Mucosa of rectum (tissue), 2 donors: ENCODE measurements around the gene ASIC1.

Source experiments
- H3K27ac ChIP-seq, 2 donors: one replicate each; pipeline ENCODE4 v1.7.0; 2013; ENCODE audit warnings: inconsistent platforms in 2 of 2, low read depth in 2 of 2, low read length in 2 of 2
- H3K27me3 ChIP-seq, 2 donors: one replicate each; pipeline ENCODE4 v1.7.0; 2013; ENCODE audit warnings: low read length in 2 of 2; ENCODE audit not compliant: control insufficient read depth in 2 of 2, insufficient read depth in 2 of 2
- H3K36me3 ChIP-seq, 2 donors: one replicate each; pipeline ENCODE4 v1.7.0; 2013; ENCODE audit warnings: low read length in 2 of 2; ENCODE audit not compliant: control insufficient read depth in 2 of 2, insufficient read depth in 2 of 2
- H3K4me1 ChIP-seq, 2 donors: one replicate each; pipeline ENCODE4 v1.7.0; 2013; ENCODE audit warnings: low read length in 2 of 2, mild to moderate bottlenecking in 1 of 2; ENCODE audit not compliant: control insufficient read depth in 2 of 2, insufficient read depth in 2 of 2
- H3K4me3 ChIP-seq, 2 donors: one replicate each; pipeline ENCODE4 v1.7.0; 2013; ENCODE audit warnings: low read length in 2 of 2
- H3K9ac ChIP-seq, 2 donors: one replicate each; pipeline ENCODE4 v1.7.0; 2013; ENCODE audit warnings: low read length in 2 of 2, low read depth in 1 of 2, mild to moderate bottlenecking in 1 of 2
- H3K9me3 ChIP-seq, 2 donors: one replicate each; pipeline ENCODE4 v1.7.0; 2013; ENCODE audit warnings: low read length in 2 of 2; ENCODE audit not compliant: control insufficient read depth in 2 of 2
- donor health status: healthy.
- donor health status: Normal muscosa, but diverticular disease.

ASIC1 gene

GRCh38 chr12:50070314-50071060, 13.1 kb downstream of the ASIC1 start:
- Histone ChIP-seq H3K27me3 (peaks cover 0 to 2% of the 10 kb centered on the region in 2 donors), H3K9me3 (no peaks in the 10 kb centered on the region), H3K27ac (no peak overlapping the region), H3K4me3 (peak overlapping the region in 1 of 2 donors; percentile 31), H3K36me3 (no peaks in the 10 kb centered on the region), H3K9ac (peak overlapping the region; percentile 33 to 52), H3K4me1 (peaks cover 9 to 11% of the 10 kb centered on the region in 2 donors)

DNA sequence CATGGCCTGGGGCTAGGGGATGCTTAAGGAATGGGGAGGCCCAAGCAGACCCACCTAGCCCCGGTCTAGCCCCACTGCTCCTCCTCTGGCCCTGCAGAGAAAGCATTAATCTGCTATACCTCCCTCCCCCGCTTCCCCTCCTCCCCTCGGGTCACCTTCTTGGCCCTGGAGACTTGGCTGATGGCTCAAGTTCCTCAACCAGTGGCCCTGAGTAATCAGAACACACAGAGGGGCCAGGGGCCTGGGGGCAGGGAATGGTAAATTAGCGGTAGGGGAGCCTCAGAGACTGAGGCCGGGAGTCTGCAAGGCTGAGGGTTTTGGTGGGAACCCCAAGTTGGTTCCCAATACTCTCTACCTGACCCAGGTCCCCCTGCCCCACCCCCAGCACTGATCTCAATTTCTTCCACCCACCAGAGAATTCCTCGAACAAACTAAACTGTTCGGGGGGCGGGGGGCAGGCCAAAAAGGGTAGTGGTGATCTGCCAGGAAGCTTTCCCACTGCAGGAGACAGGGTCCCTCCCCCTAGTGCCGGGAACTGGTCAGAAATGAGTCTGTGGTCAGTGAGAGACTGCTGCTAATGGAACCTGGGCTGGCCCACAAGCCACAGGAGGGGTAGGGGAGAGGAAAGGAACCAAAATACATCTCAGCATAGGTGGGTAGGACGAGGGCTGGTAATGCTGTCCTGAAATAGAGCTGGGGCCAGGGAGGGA, 15.0 kb downstream of the ASIC1 start:
- Histone ChIP-seq H3K9ac (no peak overlapping the region), H3K4me3 (no peak overlapping the region), H3K27ac (no peak overlapping the region), H3K4me1 (peaks cover 10 to 16% of the 10 kb centered on the region in 2 donors), H3K9me3 (no peaks in the 10 kb centered on the region), H3K27me3 (peaks cover 0 to 2% of the 10 kb centered on the region in 2 donors), H3K36me3 (no peaks in the 10 kb centered on the region)

- H3K36me3 ChIP-seq, result no peaks in the 10 kb centered on the region
- H3K27me3 ChIP-seq, result peaks cover 0 to 2% of the 10 kb centered on the region in 2 donors
- peaks cover 10 to 16% of the 10 kb centered on the region in 2 donors for H3K4me1 ChIP-seq
- H3K9ac ChIP-seq, result no peak overlapping the region
- H3K4me3 ChIP-seq, result no peak overlapping the region
- no peaks in the 10 kb centered on the region for H3K9me3 ChIP-seq
- no peak overlapping the region for H3K27ac ChIP-seq
Observed at GRCh38 chr12:50073206-50073605, 15.8 kb downstream of the ASIC1 start.

DNA sequence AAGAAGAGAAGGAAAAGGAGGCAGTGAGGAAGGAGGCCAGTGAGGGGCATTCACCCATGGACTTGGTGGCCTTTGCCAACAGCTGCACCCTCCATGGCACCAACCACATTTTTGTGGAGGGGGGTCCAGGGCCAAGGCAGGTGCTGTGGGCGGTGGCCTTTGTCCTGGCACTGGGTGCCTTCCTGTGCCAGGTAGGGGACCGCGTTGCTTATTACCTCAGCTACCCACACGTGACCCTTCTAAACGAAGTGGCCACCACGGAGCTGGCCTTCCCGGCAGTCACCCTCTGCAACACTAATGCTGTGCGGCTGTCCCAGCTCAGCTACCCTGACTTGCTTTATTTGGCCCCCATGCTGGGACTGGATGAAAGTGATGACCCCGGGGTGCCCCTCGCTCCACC, 16.3 kb downstream of the ASIC1 start:
- H3K9me3 ChIP-seq, result no peaks in the 10 kb centered on the region
- H3K27me3 ChIP-seq, result peaks cover 0 to 2% of the 10 kb centered on the region in 2 donors
- no peak overlapping the region for H3K4me3 ChIP-seq
- no peak overlapping the region for H3K9ac ChIP-seq
- H3K27ac ChIP-seq, result no peak overlapping the region
- no peaks in the 10 kb centered on the region for H3K36me3 ChIP-seq
- H3K4me1 ChIP-seq, result peaks cover 10 to 16% of the 10 kb centered on the region in 2 donors

- no peak overlapping the region for H3K27ac ChIP-seq
- peaks cover 9 to 14% of the 10 kb centered on the region in 2 donors for H3K4me1 ChIP-seq
- peaks cover 0 to 2% of the 10 kb centered on the region in 2 donors for H3K27me3 ChIP-seq
- H3K9me3 ChIP-seq, result no peaks in the 10 kb centered on the region
- peak overlapping the region; percentile 7 to 23 for H3K4me3 ChIP-seq
- no peaks in the 10 kb centered on the region for H3K36me3 ChIP-seq
- H3K9ac ChIP-seq, result peak overlapping the region; percentile 1 to 9
Observed at GRCh38 chr12:50074936-50075807, 17.8 kb downstream of the ASIC1 start.

- Histone ChIP-seq H3K27ac (no peak overlapping the region), H3K27me3 (no peaks in the 10 kb centered on the region), H3K9ac (no peak overlapping the region), H3K36me3 (no peaks in the 10 kb centered on the region), H3K9me3 (no peaks in the 10 kb centered on the region), H3K4me3 (peak overlapping the region in 1 of 2 donors; percentile 23), H3K4me1 (peaks cover 4 to 8% of the 10 kb centered on the region in 2 donors)
Observed at GRCh38 chr12:50075808-50076170, 18.4 kb downstream of the ASIC1 start.

- Histone ChIP-seq H3K4me3 (no peak overlapping the region), H3K27me3 (no peaks in the 10 kb centered on the region), H3K27ac (no peak overlapping the region), H3K36me3 (no peaks in the 10 kb centered on the region), H3K4me1 (peaks cover 8 to 11% of the 10 kb centered on the region in 2 donors), H3K9me3 (no peaks in the 10 kb centered on the region), H3K9ac (no peak overlapping the region)
Observed at GRCh38 chr12:50077099-50077498, 19.7 kb downstream of the ASIC1 start.

- Histone ChIP-seq H3K36me3 (no peaks in the 10 kb centered on the region), H3K27me3 (no peaks in the 10 kb centered on the region), H3K4me3 (no peak overlapping the region), H3K9me3 (no peaks in the 10 kb centered on the region), H3K4me1 (peaks cover 19 to 21% of the 10 kb centered on the region in 2 donors), H3K9ac (no peak overlapping the region), H3K27ac (no peak overlapping the region)
Observed at GRCh38 chr12:50078281-50078680, 20.9 kb downstream of the ASIC1 start.

DNA sequence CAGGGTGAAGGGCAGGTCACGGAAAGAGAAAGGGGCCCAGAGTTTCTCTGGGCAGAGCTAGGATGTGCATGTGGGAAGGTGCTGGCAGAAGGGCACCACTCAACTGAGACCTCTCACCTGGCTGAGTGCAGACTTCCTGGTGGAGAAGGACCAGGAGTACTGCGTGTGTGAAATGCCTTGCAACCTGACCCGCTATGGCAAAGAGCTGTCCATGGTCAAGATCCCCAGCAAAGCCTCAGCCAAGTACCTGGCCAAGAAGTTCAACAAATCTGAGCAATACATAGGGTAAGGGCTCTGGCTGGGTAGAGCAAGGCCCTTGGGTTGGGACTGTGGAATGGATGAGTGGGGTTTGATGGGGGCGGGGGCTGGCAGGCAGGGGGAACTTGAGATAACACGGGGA, 22.4 kb downstream of the ASIC1 start:
- H3K4me1 ChIP-seq, result peaks cover 24 to 27% of the 10 kb centered on the region in 2 donors
- H3K27ac ChIP-seq, result no peak overlapping the region
- no peaks in the 10 kb centered on the region for H3K36me3 ChIP-seq
- H3K9me3 ChIP-seq, result no peaks in the 10 kb centered on the region
- no peak overlapping the region for H3K4me3 ChIP-seq
- H3K9ac ChIP-seq, result no peak overlapping the region
- H3K27me3 ChIP-seq, result no peaks in the 10 kb centered on the region
